ENCODE results near the gene CNTNAP5. TPM values are rescaled to one million over a fixed set of nuclear protein-coding genes. Genes with fewer than 3 reads are reported as not detected.

Gene CNTNAP5
- total RNA-seq, 1 donor from 2014 or later, result 22.0 TPM

GRCh38 chr2:124319577-124319976, 294.5 kb downstream of the CNTNAP5 start:
- no peak overlapping the region for H3K27ac Mint-ChIP-seq (ENCODE audit: unreplicated experiment)
- no peaks in the 10 kb centered on the region for H3K27me3 Mint-ChIP-seq (ENCODE audit: unreplicated experiment)
- no peaks in the 10 kb centered on the region for H3K9me3 Mint-ChIP-seq (ENCODE audit: unreplicated experiment)
- no peak for TF ChIP-seq CTCF (IDR thresholded peaks at IDR 0.05; ENCODE audit: partially characterized antibody, unreplicated experiment)
- DNase-seq, result no peak
- no peaks in the 10 kb centered on the region for H3K4me1 Mint-ChIP-seq (ENCODE audit: low read depth, unreplicated experiment)
- no peak overlapping the region for H3K4me3 Mint-ChIP-seq (ENCODE audit: unreplicated experiment)
- no peaks in the 10 kb centered on the region for H3K36me3 Mint-ChIP-seq (ENCODE audit: unreplicated experiment)

DNA sequence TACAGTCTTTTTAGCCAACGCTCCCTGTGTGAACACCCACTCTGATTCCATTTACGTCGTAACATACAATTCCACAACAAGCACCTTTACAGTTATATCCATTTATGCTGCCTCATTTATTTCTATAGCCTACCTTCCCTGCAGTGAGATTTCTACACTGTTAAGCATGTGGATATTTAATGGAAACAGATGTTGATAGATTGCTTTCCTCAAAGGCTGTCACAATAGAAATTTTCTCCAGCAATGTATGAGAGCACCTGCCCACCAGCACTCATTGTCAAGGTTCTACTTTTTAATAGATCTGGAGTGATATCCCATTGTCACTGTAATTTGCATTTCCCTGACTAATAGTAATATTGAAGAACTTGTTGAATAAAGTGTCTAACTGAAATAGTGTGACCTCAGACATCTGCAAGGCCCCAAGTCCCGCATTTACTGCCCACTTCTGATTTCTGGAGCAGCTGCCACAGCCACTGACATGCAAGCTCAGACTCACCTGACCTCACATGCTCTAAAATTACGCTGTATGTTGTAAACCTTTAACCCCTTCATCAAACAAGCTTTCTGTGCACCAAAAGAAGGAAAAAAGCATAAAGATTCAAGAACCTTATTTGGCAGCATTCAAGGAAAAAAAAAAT, 295.1 kb downstream of the CNTNAP5 start:
- no peak overlapping the region for H3K4me3 Mint-ChIP-seq (ENCODE audit: unreplicated experiment)
- DNase-seq, result no peak
- no peak overlapping the region for H3K27ac Mint-ChIP-seq (ENCODE audit: unreplicated experiment)
- H3K27me3 Mint-ChIP-seq (ENCODE audit: unreplicated experiment), result no peaks in the 10 kb centered on the region
- TF ChIP-seq CTCF (IDR thresholded peaks at IDR 0.05; ENCODE audit: partially characterized antibody, unreplicated experiment), result no peak
- no peaks in the 10 kb centered on the region for H3K36me3 Mint-ChIP-seq (ENCODE audit: unreplicated experiment)
- H3K9me3 Mint-ChIP-seq (ENCODE audit: unreplicated experiment), result no peaks in the 10 kb centered on the region
- no peaks in the 10 kb centered on the region for H3K4me1 Mint-ChIP-seq (ENCODE audit: low read depth, unreplicated experiment)

- TF ChIP-seq CTCF (IDR thresholded peaks at IDR 0.05; ENCODE audit: partially characterized antibody, unreplicated experiment), result no peak
- no peak for DNase-seq
- H3K4me3 Mint-ChIP-seq (ENCODE audit: unreplicated experiment), result no peak overlapping the region
- H3K9me3 Mint-ChIP-seq (ENCODE audit: unreplicated experiment), result no peaks in the 10 kb centered on the region
- H3K27me3 Mint-ChIP-seq (ENCODE audit: unreplicated experiment), result no peaks in the 10 kb centered on the region
- H3K4me1 Mint-ChIP-seq (ENCODE audit: low read depth, unreplicated experiment), result peaks cover 5% of the 10 kb centered on the region
- no peaks in the 10 kb centered on the region for H3K36me3 Mint-ChIP-seq (ENCODE audit: unreplicated experiment)
- no peak overlapping the region for H3K27ac Mint-ChIP-seq (ENCODE audit: unreplicated experiment)
These were observed 298.2 kb downstream of the CNTNAP5 start for GRCh38 chr2:124323321-124323720.

DNA sequence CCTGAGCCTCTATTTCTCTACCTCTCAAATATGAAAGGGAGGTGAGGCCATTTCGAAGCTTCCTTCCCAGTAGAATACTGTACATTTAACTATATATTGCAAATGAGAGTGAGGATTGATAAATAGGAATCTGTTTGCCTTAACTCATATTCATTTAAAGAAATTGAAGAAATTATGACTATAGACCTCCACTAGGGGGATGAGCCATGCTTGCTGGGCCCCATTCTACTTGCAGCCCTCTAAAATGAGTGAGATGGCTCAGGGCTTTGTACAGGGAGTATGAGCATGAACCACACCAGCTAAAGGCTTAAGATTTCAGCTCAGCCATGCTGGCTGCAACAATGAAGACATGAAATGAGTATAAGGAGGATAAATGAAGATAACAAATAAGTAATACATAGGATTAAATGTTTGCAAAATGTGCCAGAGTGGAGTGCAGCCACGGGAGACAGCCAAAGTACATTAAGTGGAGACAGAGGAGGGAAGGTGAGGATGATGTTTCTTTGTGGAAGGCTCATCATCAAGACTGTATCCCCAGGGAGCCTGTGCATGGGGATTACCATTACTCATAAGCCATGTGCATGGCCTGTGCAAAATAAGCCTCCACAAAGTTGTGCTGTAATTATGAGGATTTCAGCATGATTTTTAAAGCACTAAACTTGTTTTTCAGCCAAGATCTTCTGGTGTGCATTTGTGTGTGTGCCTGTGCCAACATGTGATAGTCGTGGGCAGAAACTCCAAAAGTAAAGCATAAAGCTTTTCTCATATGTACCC, 300.8 kb downstream of the CNTNAP5 start:
- TF ChIP-seq CTCF (IDR thresholded peaks at IDR 0.05; ENCODE audit: partially characterized antibody, unreplicated experiment), result peak; percentile 73
- no peaks in the 10 kb centered on the region for H3K36me3 Mint-ChIP-seq (ENCODE audit: unreplicated experiment)
- H3K4me1 Mint-ChIP-seq (ENCODE audit: low read depth, unreplicated experiment), result peaks cover 9% of the 10 kb centered on the region
- no peaks in the 10 kb centered on the region for H3K9me3 Mint-ChIP-seq (ENCODE audit: unreplicated experiment)
- no peak overlapping the region for H3K27ac Mint-ChIP-seq (ENCODE audit: unreplicated experiment)
- H3K4me3 Mint-ChIP-seq (ENCODE audit: unreplicated experiment), result no peak overlapping the region
- DNase-seq, result no peak
- H3K27me3 Mint-ChIP-seq (ENCODE audit: unreplicated experiment), result no peaks in the 10 kb centered on the region

DNA sequence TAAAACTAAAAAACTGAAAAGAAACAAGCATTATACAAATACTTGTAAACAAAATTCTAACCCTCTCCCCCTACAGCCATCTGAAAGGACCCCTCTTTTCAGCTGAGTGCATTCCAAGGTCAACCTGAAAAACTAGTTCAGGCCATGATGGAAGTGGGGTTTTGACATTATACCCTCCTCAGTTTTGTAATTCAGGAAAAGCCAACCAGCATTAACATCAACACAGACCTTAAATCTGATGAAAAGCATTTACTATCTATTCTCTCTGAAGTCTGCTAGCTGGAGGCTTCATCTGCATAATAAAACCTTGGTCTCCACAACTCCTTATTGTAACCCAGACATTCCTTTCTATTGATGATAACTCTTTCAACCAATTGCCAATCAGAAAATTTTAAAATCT, 302.2 kb downstream of the CNTNAP5 start:
- Mint-ChIP-seq H3K4me1 (ENCODE audit: low read depth, unreplicated experiment) (peaks cover 9% of the 10 kb centered on the region), H3K9me3 (ENCODE audit: unreplicated experiment) (no peaks in the 10 kb centered on the region), H3K27ac (ENCODE audit: unreplicated experiment) (no peak overlapping the region), H3K36me3 (ENCODE audit: unreplicated experiment) (no peaks in the 10 kb centered on the region), H3K27me3 (ENCODE audit: unreplicated experiment) (no peaks in the 10 kb centered on the region), H3K4me3 (ENCODE audit: unreplicated experiment) (no peak overlapping the region)
- no peak for DNase-seq
- no peak for TF ChIP-seq CTCF (IDR thresholded peaks at IDR 0.05; ENCODE audit: partially characterized antibody, unreplicated experiment)
